SU-DHL-6 (cell line): Measurements from ENCODE around the gene FHL1.

Source experiments
- EZH2phosphoT487 ChIP-seq: fragments of 200-600 bp; sonication (generic), shearing (Covaris generic); conservative IDR thresholded peaks from 2 replicates; pipeline ENCODE4 v1.6.1; 2018; ENCODE audit warnings: mild to moderate bottlenecking, antibody characterized with exemption, low read length, moderate library complexity, mixed read lengths
- TF ChIP-seq, protein P1 (sequence below): fragments of 200-600 bp; sonication (generic); IDR thresholded peaks from one replicate; pipeline ENCODE4 v1.5.1; 2017; ENCODE audit warnings: antibody characterized with exemption, mild to moderate bottlenecking, low read length, moderate library complexity; ENCODE audit not compliant: insufficient read depth, poor library complexity, severe bottlenecking

DNA sequence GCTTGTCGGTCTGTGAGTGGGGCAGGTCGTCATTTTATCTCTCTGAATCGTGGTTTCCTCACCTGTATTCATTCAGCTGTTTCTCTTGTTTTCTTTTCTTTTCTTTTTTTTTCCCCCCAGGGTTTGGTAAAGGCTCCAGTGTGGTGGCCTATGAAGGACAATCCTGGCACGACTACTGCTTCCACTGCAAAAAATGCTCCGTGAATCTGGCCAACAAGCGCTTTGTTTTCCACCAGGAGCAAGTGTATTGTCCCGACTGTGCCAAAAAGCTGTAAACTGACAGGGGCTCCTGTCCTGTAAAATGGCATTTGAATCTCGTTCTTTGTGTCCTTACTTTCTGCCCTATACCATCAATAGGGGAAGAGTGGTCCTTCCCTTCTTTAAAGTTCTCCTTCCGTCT, 62.4 kb downstream of the FHL1 start:
- TF ChIP-seq, protein P1, sequence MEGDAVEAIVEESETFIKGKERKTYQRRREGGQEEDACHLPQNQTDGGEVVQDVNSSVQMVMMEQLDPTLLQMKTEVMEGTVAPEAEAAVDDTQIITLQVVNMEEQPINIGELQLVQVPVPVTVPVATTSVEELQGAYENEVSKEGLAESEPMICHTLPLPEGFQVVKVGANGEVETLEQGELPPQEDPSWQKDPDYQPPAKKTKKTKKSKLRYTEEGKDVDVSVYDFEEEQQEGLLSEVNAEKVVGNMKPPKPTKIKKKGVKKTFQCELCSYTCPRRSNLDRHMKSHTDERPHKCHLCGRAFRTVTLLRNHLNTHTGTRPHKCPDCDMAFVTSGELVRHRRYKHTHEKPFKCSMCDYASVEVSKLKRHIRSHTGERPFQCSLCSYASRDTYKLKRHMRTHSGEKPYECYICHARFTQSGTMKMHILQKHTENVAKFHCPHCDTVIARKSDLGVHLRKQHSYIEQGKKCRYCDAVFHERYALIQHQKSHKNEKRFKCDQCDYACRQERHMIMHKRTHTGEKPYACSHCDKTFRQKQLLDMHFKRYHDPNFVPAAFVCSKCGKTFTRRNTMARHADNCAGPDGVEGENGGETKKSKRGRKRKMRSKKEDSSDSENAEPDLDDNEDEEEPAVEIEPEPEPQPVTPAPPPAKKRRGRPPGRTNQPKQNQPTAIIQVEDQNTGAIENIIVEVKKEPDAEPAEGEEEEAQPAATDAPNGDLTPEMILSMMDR: no peak
- no peak for TF ChIP-seq EZH2phosphoT487
